PFSK-1 (cell line): ENCODE data around the gene FAM228B.

Experiments used
- FOXP2 ChIP-seq: optimal IDR thresholded peaks from 2 replicates; pipeline ENCODE3; 2011; ENCODE audit warnings: borderline replicate concordance, control low read depth, inconsistent platforms; ENCODE audit not compliant: insufficient read depth; ENCODE audit errors: extremely low read length, extremely low read depth
- POLR2AphosphoS5 ChIP-seq: IDR thresholded peaks from 2 replicates; pipeline ENCODE4 v1.6.1; 2012; ENCODE audit warnings: low read depth, mild to moderate bottlenecking, control low read depth, low read length, moderate library complexity
- REST ChIP-seq, 2 experiments: IDR thresholded peaks; 2 replicates each; pipeline versions ENCODE4 v1.6.1 to v1.8.0; 2011 to 2012; ENCODE audit warnings: low read depth in 2 of 2, low read length in 2 of 2, control low read depth in 1 of 2, inconsistent platforms in 1 of 2, mild to moderate bottlenecking in 1 of 2, moderate library complexity in 1 of 2; ENCODE audit not compliant: insufficient read depth in 1 of 2
- SIN3A ChIP-seq: IDR thresholded peaks from 2 replicates; pipeline ENCODE4 v1.6.1; 2012; ENCODE audit warnings: mild to moderate bottlenecking, low read length, moderate library complexity, borderline replicate concordance; ENCODE audit not compliant: insufficient read depth
- TAF1 ChIP-seq: IDR thresholded peaks from 2 replicates; pipeline ENCODE4 v1.6.1; 2012; ENCODE audit warnings: low read length, control low read depth, borderline replicate concordance; ENCODE audit not compliant: insufficient read depth

DNA sequence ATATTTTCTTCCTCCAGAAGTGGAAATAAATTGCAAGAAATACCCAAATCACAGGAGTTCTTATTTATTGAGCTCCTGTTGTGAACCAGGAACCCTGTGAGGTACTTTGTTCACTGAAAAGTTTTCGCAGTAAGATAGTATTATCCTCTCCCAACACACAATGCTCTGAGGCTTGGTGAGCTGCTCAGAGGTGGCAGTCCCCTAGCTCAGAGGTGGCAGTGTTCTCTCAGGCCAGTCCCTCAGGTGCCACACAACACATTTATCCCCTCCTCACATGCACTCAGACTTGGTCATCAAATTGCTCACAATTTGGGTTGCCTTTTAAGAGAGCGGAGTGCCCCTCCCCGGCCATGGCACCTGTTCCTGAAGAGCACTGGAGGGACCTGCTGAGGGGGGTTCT, 77.5 kb downstream of the FAM228B start:
- TF ChIP-seq POLR2AphosphoS5 = no peak
- no peak for TF ChIP-seq REST (IDR thresholded peaks at IDR 0.05; ENCODE audit: insufficient read depth in 1 of 2, low read depth in 2 of 2, low read length in 2 of 2)
- no peak for TF ChIP-seq TAF1
- TF ChIP-seq SIN3A = no peak
- TF ChIP-seq FOXP2 = no peak
